ENCODE data around the gene VIL1.

Gene VIL1

GRCh38 chr2:218477247-218477646 is 58.3 kb downstream of the VIL1 start:
- TF ChIP-seq ISL1 (CRISPR knock-in tag; IDR thresholded peaks at IDR 0.05): peak; percentile 80
- no peak for TF ChIP-seq GLIS3 (CRISPR knock-in tag; IDR thresholded peaks at IDR 0.05)
- no peak for TF ChIP-seq ZFP3 (CRISPR knock-in tag; IDR thresholded peaks at IDR 0.05)

GRCh38 chr2:218478544-218478943 is 59.6 kb downstream of the VIL1 start:
- no peak for ATAC-seq
- no peak for TF ChIP-seq ZNF8 (CRISPR knock-in tag; IDR thresholded peaks at IDR 0.05)
- no peak for TF ChIP-seq ZNF70 (CRISPR knock-in tag; IDR thresholded peaks at IDR 0.05)
- no peak for TF ChIP-seq CSDC2 (CRISPR knock-in tag; IDR thresholded peaks at IDR 0.05)
- no peak for TF ChIP-seq ESRRG (CRISPR knock-in tag; IDR thresholded peaks at IDR 0.05)
- TF ChIP-seq ZC3H10 (CRISPR knock-in tag; IDR thresholded peaks at IDR 0.05): no peak
- TF ChIP-seq TCF4 (CRISPR knock-in tag; IDR thresholded peaks at IDR 0.05; ENCODE audit: borderline replicate concordance): no peak
- no peak for TF ChIP-seq BACH2 (CRISPR knock-in tag; IDR thresholded peaks at IDR 0.05; ENCODE audit: borderline replicate concordance)
- TF ChIP-seq ISL1 (CRISPR knock-in tag; IDR thresholded peaks at IDR 0.05): no peak
- no peak for TF ChIP-seq ZFP3 (CRISPR knock-in tag; IDR thresholded peaks at IDR 0.05)
- TF ChIP-seq CSRNP3 (CRISPR knock-in tag; IDR thresholded peaks at IDR 0.05): no peak
- TF ChIP-seq ARNTL (CRISPR knock-in tag; IDR thresholded peaks at IDR 0.05; ENCODE audit: borderline replicate concordance, low read depth): no peak
- no peak for TF ChIP-seq PPARA (CRISPR knock-in tag; IDR thresholded peaks at IDR 0.05; ENCODE audit: borderline replicate concordance)
- no peak for TF ChIP-seq OSR1 (CRISPR knock-in tag; IDR thresholded peaks at IDR 0.05)

More at GRCh38 chr2:218477247-218477646, 58.3 kb downstream of the VIL1 start:
- ATAC-seq: peak; percentile 59; the same call in 2 of the 3 replicates

- no peak for ATAC-seq
- no peak for TF ChIP-seq CREB5 (CRISPR knock-in tag; IDR thresholded peaks at IDR 0.05; ENCODE audit: low read depth)
- no peak for TF ChIP-seq TCF4 (CRISPR knock-in tag; IDR thresholded peaks at IDR 0.05; ENCODE audit: borderline replicate concordance)
- no peak for TF ChIP-seq OSR1 (CRISPR knock-in tag; IDR thresholded peaks at IDR 0.05)
- TF ChIP-seq RARB (CRISPR knock-in tag; IDR thresholded peaks at IDR 0.05): no peak
- TF ChIP-seq BACH2 (CRISPR knock-in tag; IDR thresholded peaks at IDR 0.05; ENCODE audit: borderline replicate concordance): no peak
Observed at GRCh38 chr2:218479595-218479994, 60.7 kb downstream of the VIL1 start.

GRCh38 chr2:218482651-218483050 is 63.7 kb downstream of the VIL1 start:
- no peak for ATAC-seq
- TF ChIP-seq TSHZ2 (CRISPR knock-in tag; IDR thresholded peaks at IDR 0.05) (no peak), ARNTL (CRISPR knock-in tag; IDR thresholded peaks at IDR 0.05; ENCODE audit: borderline replicate concordance, low read depth) (no peak), ZNF70 (CRISPR knock-in tag; IDR thresholded peaks at IDR 0.05) (no peak), ZNF8 (CRISPR knock-in tag; IDR thresholded peaks at IDR 0.05) (no peak), POU6F1 (CRISPR knock-in tag; IDR thresholded peaks at IDR 0.05; ENCODE audit: borderline replicate concordance, low read depth) (no peak), RARB (CRISPR knock-in tag; IDR thresholded peaks at IDR 0.05) (no peak), ESRRG (CRISPR knock-in tag; IDR thresholded peaks at IDR 0.05) (no peak), CSDC2 (CRISPR knock-in tag; IDR thresholded peaks at IDR 0.05) (no peak), TCF4 (CRISPR knock-in tag; IDR thresholded peaks at IDR 0.05; ENCODE audit: borderline replicate concordance) (no peak), ZC3H10 (CRISPR knock-in tag; IDR thresholded peaks at IDR 0.05) (no peak), ZNF565 (CRISPR knock-in tag; conservative IDR thresholded peaks at IDR 0.05; ENCODE audit: low read depth) (no peak), ISL1 (CRISPR knock-in tag; IDR thresholded peaks at IDR 0.05) (no peak), ZFP30 (CRISPR knock-in tag; IDR thresholded peaks at IDR 0.05) (no peak), OSR1 (CRISPR knock-in tag; IDR thresholded peaks at IDR 0.05) (no peak)
